Measurements from ENCODE around the gene RTP5.
"Not testable (repeated sequence)": the region's sequence is repeated elsewhere in the genome, so short reads cannot be mapped to it uniquely, and the experiment has no call there.

Gene RTP5

DNA sequence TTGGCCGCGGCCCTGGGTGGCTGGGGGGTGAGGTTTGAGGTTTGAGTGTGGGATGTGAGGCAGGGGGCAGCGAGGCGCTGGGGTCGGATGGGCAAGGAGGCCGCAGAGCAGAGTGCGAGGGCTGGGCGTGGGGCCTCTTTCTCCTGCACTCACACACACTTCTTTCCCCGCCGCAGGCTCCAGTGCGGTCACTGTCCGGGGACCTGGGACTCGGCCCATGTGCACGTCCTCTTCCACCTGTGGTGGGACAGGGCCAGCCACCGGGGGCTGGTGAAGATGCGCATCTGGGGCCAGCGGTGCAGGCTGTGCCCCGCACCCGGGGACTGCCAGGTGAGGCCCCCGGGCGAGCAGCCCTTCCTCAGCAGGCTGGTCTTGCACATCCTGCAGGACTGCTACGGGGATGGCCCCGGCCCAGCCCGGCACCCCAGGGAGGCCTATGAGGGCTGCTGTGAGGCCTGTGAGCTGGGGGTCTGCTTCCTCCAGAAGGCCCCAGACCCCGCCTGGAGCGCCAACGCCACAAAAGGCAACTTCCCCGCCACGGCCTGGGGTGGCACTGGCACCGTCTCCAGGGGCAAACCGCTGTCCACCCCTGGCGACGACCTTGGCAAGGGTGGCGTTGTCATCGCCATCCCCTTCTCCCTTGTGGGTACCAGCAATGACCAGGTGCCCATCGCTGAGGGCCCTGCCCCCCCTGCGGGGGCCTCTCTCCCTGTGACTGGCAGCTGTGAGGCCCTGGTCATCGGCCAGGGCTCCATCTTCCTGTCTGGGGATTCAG lies 2.2 kb downstream of the RTP5 start:
- no peak for TF ChIP-seq CTCF (conservative IDR thresholded peaks at IDR 0.05; ENCODE audit: low read length)
- H3K4me3 ChIP-seq (ENCODE audit: low read length), result no peak overlapping the region
- DNase-seq (ENCODE audit: low read depth), result no peak

DNA sequence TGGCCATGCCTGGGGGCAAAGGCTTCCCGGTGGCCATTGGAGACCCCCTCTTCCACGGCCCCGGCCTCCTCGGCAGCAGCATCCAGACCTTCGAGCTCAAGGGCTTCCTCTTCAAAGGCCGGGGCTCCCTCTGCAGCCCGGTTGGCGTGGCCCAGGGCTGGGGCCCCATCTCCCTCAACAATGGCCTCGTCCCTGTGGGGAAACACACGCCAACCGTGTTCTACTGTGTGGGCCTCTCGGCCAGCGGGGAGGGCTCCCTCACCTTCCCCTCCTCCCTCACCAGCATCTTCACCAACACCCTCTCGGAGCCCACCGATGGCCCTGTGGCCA lies 2.7 kb downstream of the RTP5 start:
- DNase-seq (ENCODE audit: low read depth), result no peak
- TF ChIP-seq CTCF (conservative IDR thresholded peaks at IDR 0.05; ENCODE audit: low read length), result no peak
- H3K4me3 ChIP-seq (ENCODE audit: low read length), result no peak overlapping the region

GRCh38 chr2:241873081-241873802 lies 3.7 kb downstream of the RTP5 start:
- H3K4me3 ChIP-seq (ENCODE audit: low read length), result no peak overlapping the region
- no peak for DNase-seq (ENCODE audit: low read depth)
- TF ChIP-seq CTCF (conservative IDR thresholded peaks at IDR 0.05; ENCODE audit: low read length), result no peak

DNA sequence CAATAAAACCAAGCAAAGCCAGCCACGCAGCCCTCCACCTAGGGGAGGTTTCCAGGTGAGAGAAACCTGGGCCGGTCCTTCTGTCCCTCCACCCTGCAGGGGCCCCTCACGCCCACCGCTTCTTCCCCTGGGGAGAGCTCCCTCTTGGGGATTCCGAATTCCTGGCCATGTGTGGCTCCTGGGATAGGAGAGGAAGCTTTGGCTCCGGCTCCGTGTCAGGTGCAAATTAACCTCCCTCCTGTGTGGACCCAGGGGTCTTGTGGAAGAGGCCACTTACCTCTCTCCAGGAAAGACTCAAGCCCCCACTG lies 4.2 kb downstream of the RTP5 start:
- no peak overlapping the region for H3K4me3 ChIP-seq (ENCODE audit: low read length)
- no peak for TF ChIP-seq CTCF (conservative IDR thresholded peaks at IDR 0.05; ENCODE audit: low read length)

GRCh38 chr2:241874277-241874925 lies 4.9 kb downstream of the RTP5 start:
- TF ChIP-seq CTCF (conservative IDR thresholded peaks at IDR 0.05; ENCODE audit: low read length), result no peak
- H3K4me3 ChIP-seq (ENCODE audit: low read length), result no peak overlapping the region
- no peak for DNase-seq (ENCODE audit: low read depth)

More for the DNA sequence above, 4.2 kb downstream of the RTP5 start:
- no peak for DNase-seq (ENCODE audit: low read depth)

GRCh38 chr2:241875754-241876527 lies 6.4 kb downstream of the RTP5 start:
- DNase-seq (ENCODE audit: low read depth); H3K4me3 ChIP-seq (ENCODE audit: low read length): not testable (repeated sequence)

DNA sequence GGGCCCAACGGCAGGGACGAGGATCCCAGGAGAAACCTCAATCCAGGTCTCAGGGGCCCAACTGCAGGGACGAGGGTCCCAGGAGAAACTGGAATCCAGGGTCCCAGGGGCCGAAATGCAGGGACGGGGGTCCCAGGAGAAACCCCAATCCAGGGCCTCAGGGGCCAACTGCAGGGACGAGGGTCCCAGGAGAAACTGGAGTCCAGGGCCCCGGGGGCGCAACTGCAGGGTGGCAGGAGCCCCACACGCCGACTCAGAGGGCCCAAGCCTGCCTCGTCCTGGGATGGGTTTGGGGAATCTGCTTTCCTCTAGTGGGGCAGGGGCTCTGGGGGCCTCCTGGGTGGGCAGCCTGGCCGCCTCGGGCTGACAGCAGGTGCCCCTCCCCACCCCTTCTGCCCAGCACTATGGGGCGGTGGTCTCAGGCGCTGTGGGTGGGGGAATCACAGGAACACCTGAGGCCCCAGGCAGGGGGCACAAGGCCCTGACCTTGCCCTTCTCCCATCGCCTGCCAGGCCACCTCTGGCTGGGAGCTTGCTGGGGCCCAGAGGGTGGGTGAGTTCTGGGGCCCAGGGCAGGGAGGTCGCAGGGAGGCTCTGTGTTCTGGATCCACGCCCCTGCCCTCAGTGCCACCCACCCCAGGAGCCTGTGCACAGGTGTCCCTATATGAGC lies 7.1 kb downstream of the RTP5 start:
- DNase-seq (ENCODE audit: low read depth), result no peak
- H3K4me3 ChIP-seq (ENCODE audit: low read length), result no peak overlapping the region
- no peak for TF ChIP-seq CTCF (conservative IDR thresholded peaks at IDR 0.05; ENCODE audit: low read length)

All from AG10803 (cell line).